Activated B cell treated with CpG ODN at 0.5 μM for 24 hours (primary cell): Measurements from ENCODE around the gene AMPD3. TPM values are rescaled to one million over a fixed set of nuclear protein-coding genes. Genes with fewer than 3 reads are reported as not detected.

Experiments used
- ATAC-seq: fragments of 200-7000 bp; cut with Tn5 transposase; one replicate; pipeline ENCODE4 v1.10.0; 2021; ENCODE audit warnings: low read depth, mild to moderate bottlenecking, moderate library complexity
- CTCF ChIA-PET: fragments of 350-600 bp; sonication (Branson Sonifier 250); formaldehyde crosslinking; loops from one replicate; lab custom pipeline; 2021; ENCODE audit warnings: antibody characterized with exemption; lab: Charles Lee
- POLR2A ChIA-PET: fragments of 350-600 bp; sonication (Branson Sonifier 250); formaldehyde crosslinking; loops from one replicate; lab custom pipeline; 2021; ENCODE audit warnings: antibody characterized with exemption; lab: Charles Lee
- DNase-seq: peaks from one replicate; pipeline ENCODE4 v3.0.0; 2022
- H3K27ac Mint-ChIP-seq: one replicate; pipeline ENCODE4 v1.8.0; 2020; ENCODE audit warnings: mixed read lengths
- H3K27me3 Mint-ChIP-seq: one replicate; pipeline ENCODE4 v1.8.0; 2021; ENCODE audit warnings: mixed read lengths
- H3K36me3 Mint-ChIP-seq: one replicate; pipeline ENCODE4 v1.8.0; 2021; ENCODE audit warnings: low read depth, mixed read lengths
- H3K4me1 Mint-ChIP-seq: one replicate; pipeline ENCODE4 v1.8.0; 2021; ENCODE audit warnings: mixed read lengths
- H3K4me3 Mint-ChIP-seq: one replicate; pipeline ENCODE4 v1.8.0; 2020; ENCODE audit warnings: mild to moderate bottlenecking, mixed read lengths
- H3K9me3 Mint-ChIP-seq: one replicate; pipeline ENCODE4 v1.8.0; 2020; ENCODE audit warnings: mixed read lengths
- CTCF ChIP-seq: fragments of 200-600 bp; IDR thresholded peaks from one replicate; pipeline ENCODE4 v1.8.0; 2022; ENCODE audit warnings: antibody characterized with exemption, mild to moderate bottlenecking
- intact Hi-C: fragments of 100-400 bp; cut with micrococcal nuclease; formaldehyde crosslinking; loops from one replicate; pipeline ENCODE4 v1.15.1; 2024
- total RNA-seq: library from RNA; stranded (reverse); gene quantifications from 2 replicates; pipeline ENCODE4 v1.2.3, GENCODE V29; 2022

Gene AMPD3
- 99.5 and 116 TPM in 2 replicates for total RNA-seq

GRCh38 chr11:10454878-10455631, at the start of gene AMPD3:
TSS of gene AMPD3 (plus strand) at chr11:10455264. CDS start at chr11:10461520, 6,256 bp downstream.
- POLR2A ChIA-PET: interaction anchor here (0.6 to 11.5 kb wide), 28 partner anchors 9 to 1054 kb away, joined by 3 to 219 read pairs (median 7); partner anchors contain the start of genes CTR9, EIF4G2 and RNF141
- peak within 1 kb of the TSS; percentile 96 for H3K27ac Mint-ChIP-seq
- peaks cover 15% of the 10 kb centered on the region for H3K36me3 Mint-ChIP-seq
- DNase-seq (no peak), ATAC-seq (no peak)
- CTCF ChIA-PET: interaction anchor here (1.5 to 4.4 kb wide), 4 partner anchors 9 to 199 kb away, joined by 4 to 32 read pairs (median 10); no protein-coding TSS in a partner anchor
- no peaks in the 10 kb centered on the region for H3K27me3 Mint-ChIP-seq
- no peak for TF ChIP-seq CTCF
- peak within 1 kb of the TSS; percentile 87 for H3K4me3 Mint-ChIP-seq
- H3K9me3 Mint-ChIP-seq: no peaks in the 10 kb centered on the region
- H3K4me1 Mint-ChIP-seq: peaks cover 90% of the 10 kb centered on the region
- intact Hi-C loops: loop anchor here (1.0 to 10.0 kb wide), 9 partner anchors 13 to 1770 kb away; partner anchors contain the start of genes RPL27A, SWAP70, TMEM41B and TRIM66

GRCh38 chr11:10405865-10406592, 49.0 kb upstream of the AMPD3 start:
- peak; percentile 51 for TF ChIP-seq CTCF
- ChIA-PET POLR2A (interaction anchor here (1.0 kb wide), 1 partner anchor 36 kb away, joined by 3 read pairs; no protein-coding TSS in a partner anchor), CTCF (interaction anchor here (0.7 to 2.0 kb wide), 30 partner anchors 8 to 387 kb away, joined by 3 to 29 read pairs (median 4); partner anchors contain the start of genes CTR9 and RNF141)
- no peaks in the 10 kb centered on the region for H3K27me3 Mint-ChIP-seq
- no peak overlapping the region for H3K27ac Mint-ChIP-seq
- no peak overlapping the region for H3K4me3 Mint-ChIP-seq
- H3K9me3 Mint-ChIP-seq: no peaks in the 10 kb centered on the region
- ATAC-seq (peak; percentile 94), DNase-seq (no peak)
- no peaks in the 10 kb centered on the region for H3K36me3 Mint-ChIP-seq
- intact Hi-C loops: loop anchor here (1.0 to 10.0 kb wide), 2 partner anchors 329 to 619 kb away; no protein-coding TSS in a partner anchor
- H3K4me1 Mint-ChIP-seq: peaks cover 6% of the 10 kb centered on the region

- Mint-ChIP-seq H3K4me1 (peaks cover 6% of the 10 kb centered on the region), H3K4me3 (no peak overlapping the region), H3K9me3 (no peaks in the 10 kb centered on the region), H3K36me3 (no peaks in the 10 kb centered on the region), H3K27me3 (no peaks in the 10 kb centered on the region), H3K27ac (no peak overlapping the region)
- intact Hi-C loops: loop anchor here (10.0 kb wide), 1 partner anchor 618 kb away; no protein-coding TSS in a partner anchor
- no peak for TF ChIP-seq CTCF
- CTCF ChIA-PET: interaction anchor here (0.7 to 2.0 kb wide), 7 partner anchors 106 to 363 kb away, joined by 3 to 29 read pairs (median 7); partner anchors contain the start of gene RNF141
- ATAC-seq: no peak
- POLR2A ChIA-PET: no interaction called here
- DNase-seq: no peak
These were observed 48.0 kb upstream of the AMPD3 start for GRCh38 chr11:10407055-10407454.

- no peak for ATAC-seq
- Mint-ChIP-seq H3K4me3 (no peak overlapping the region), H3K36me3 (no peaks in the 10 kb centered on the region), H3K9me3 (no peaks in the 10 kb centered on the region), H3K27ac (no peak overlapping the region), H3K4me1 (peaks cover 6% of the 10 kb centered on the region), H3K27me3 (no peaks in the 10 kb centered on the region)
- no peak for TF ChIP-seq CTCF
- DNase-seq: no peak
- intact Hi-C loops: loop anchor here (10.0 kb wide), 1 partner anchor 617 kb away; no protein-coding TSS in a partner anchor
- ChIA-PET CTCF (interaction anchor here (1.3 kb wide), 1 partner anchor 132 kb away, joined by 3 read pairs; no protein-coding TSS in a partner anchor), POLR2A (interaction anchor here (1.3 kb wide), 1 partner anchor 48 kb away, joined by 3 read pairs; no protein-coding TSS in a partner anchor)
These were observed 47.0 kb upstream of the AMPD3 start for GRCh38 chr11:10407749-10408685.
